Smooth muscle cell (in vitro differentiated cells): ENCODE measurements around the gene RASSF5. TPM values are rescaled to one million over a fixed set of nuclear protein-coding genes. Genes with fewer than 3 reads are reported as not detected.

Experiments
- DNase-seq: peaks from one replicate; lab custom pipeline; 2025; ENCODE audit not compliant: unreplicated experiment; lab: John Stamatoyannopoulos, UW
- H2AFZ ChIP-seq: fragments of 200-600 bp; sonication (generic); 2 replicates; pipeline ENCODE4 v1.6.0; 2016; ENCODE audit warnings: antibody characterized with exemption, low read depth, mild to moderate bottlenecking
- H3F3A ChIP-seq: fragments of 200-600 bp; sonication (generic); 2 replicates; pipeline ENCODE4 v1.6.0; 2017; ENCODE audit warnings: antibody characterized with exemption, low read depth
- H3K27ac ChIP-seq: fragments of 200-600 bp; sonication (generic); 2 replicates; pipeline ENCODE4 v1.5.1; 2016; ENCODE audit warnings: low read depth, mild to moderate bottlenecking
- H3K27me3 ChIP-seq: fragments of 200-600 bp; sonication (generic); 2 replicates; pipeline ENCODE4 v1.6.1; 2016; ENCODE audit warnings: low read depth, mild to moderate bottlenecking
- H3K36me3 ChIP-seq: fragments of 200-600 bp; sonication (generic); 2 replicates; pipeline ENCODE4 v1.5.1; 2016; ENCODE audit warnings: low read depth
- H3K4me1 ChIP-seq: fragments of 200-600 bp; sonication (generic); 2 replicates; pipeline ENCODE4 v1.5.1; 2016; ENCODE audit warnings: low read depth
- H3K4me2 ChIP-seq: fragments of 200-600 bp; sonication (generic); 2 replicates; pipeline ENCODE4 v1.6.0; 2016; ENCODE audit warnings: mild to moderate bottlenecking
- H3K4me3 ChIP-seq: fragments of 200-600 bp; sonication (generic); 2 replicates; pipeline ENCODE4 v1.5.1; 2016; ENCODE audit warnings: mild to moderate bottlenecking
- H3K79me2 ChIP-seq: fragments of 200-600 bp; sonication (generic); 2 replicates; pipeline ENCODE4 v1.6.0; 2016; ENCODE audit warnings: low read depth, mild to moderate bottlenecking
- H3K9ac ChIP-seq: fragments of 200-600 bp; sonication (generic); 2 replicates; pipeline ENCODE4 v1.6.0; 2016; ENCODE audit warnings: low read depth
- H3K9me3 ChIP-seq: fragments of 200-600 bp; sonication (generic); replicated peaks from 2 replicates; pipeline ENCODE4 v1.5.1; 2016; ENCODE audit warnings: low read depth
- H4K20me1 ChIP-seq: fragments of 200-600 bp; sonication (generic); 2 replicates; pipeline ENCODE4 v1.6.0; 2016; ENCODE audit warnings: low read depth
- CTCF ChIP-seq: fragments of 200-600 bp; sonication (generic); IDR thresholded peaks from 2 replicates; pipeline ENCODE4 v1.5.1; 2017; ENCODE audit warnings: borderline replicate concordance, mild to moderate bottlenecking, antibody characterized with exemption; ENCODE audit not compliant: insufficient read depth, poor library complexity, severe bottlenecking
- WGBS: methylation state at CpG from one replicate; pipeline ENCODE4 v1.1.7; 2016; ENCODE audit warnings: low lambda C conversion rate; 5-methylcytosine and 5-hydroxymethylcytosine counted together
- polyA plus RNA-seq: library from polyadenylated mRNA; unstranded; fragments of >200 nt; fragmentation: Nextera tagmentation; extraction: Ambion mirVana; gene quantifications from 2 replicates; pipeline ENCODE4 v1.2.1, GENCODE V29; 2016
- total RNA-seq: library from RNA; depleted of rRNA; stranded (reverse); fragments of >200 nt; gene quantifications from 2 replicates; pipeline ENCODE4 v1.2.3, GENCODE V29; 2014

The RASSF5 gene
- total and polyA plus RNA-seq, 2 experiments from 2014 or later, result 2.6 to 3.3 TPM

- Histone ChIP-seq H3K79me2 (no peaks in the 10 kb centered on the region), H3K9me3 (no peaks in the 10 kb centered on the region), H3K4me3 (no peak overlapping the region), H3K4me1 (peaks cover 19% of the 10 kb centered on the region), H2AFZ (no peak overlapping the region), H3K9ac (no peak overlapping the region), H4K20me1 (no peaks in the 10 kb centered on the region), H3K27ac (no peak overlapping the region), H3K36me3 (no peaks in the 10 kb centered on the region), H3K4me2 (no peak overlapping the region), H3K27me3 (peaks cover 8% of the 10 kb centered on the region), H3F3A (no peaks in the 10 kb centered on the region)
- 21% methylated on average over 4 of the region's 4 CpGs for WGBS
- DNase-seq, result no peak
- peak; percentile 35 for TF ChIP-seq CTCF
Measured at GRCh38 chr1:206631085-206631509, 123.8 kb downstream of the RASSF5 start.

- 56% methylated on average over 9 of the region's 9 CpGs for WGBS
- Histone ChIP-seq H3F3A (no peaks in the 10 kb centered on the region), H3K27me3 (peaks cover 5% of the 10 kb centered on the region), H3K4me3 (no peak overlapping the region), H3K79me2 (no peaks in the 10 kb centered on the region), H3K9me3 (no peaks in the 10 kb centered on the region), H3K4me2 (peak overlapping the region; percentile 91), H3K9ac (peak overlapping the region; percentile 93), H3K27ac (peak overlapping the region; percentile 87), H3K4me1 (peaks cover 30% of the 10 kb centered on the region), H4K20me1 (peaks cover 8% of the 10 kb centered on the region), H3K36me3 (no peaks in the 10 kb centered on the region), H2AFZ (peak overlapping the region; percentile 6)
- TF ChIP-seq CTCF, result no peak
- no peak for DNase-seq
Measured at GRCh38 chr1:206633708-206634121, 126.4 kb downstream of the RASSF5 start.

GRCh38 chr1:206634365-206635079 is 127.2 kb downstream of the RASSF5 start:
- no peaks in the 10 kb centered on the region for H3K27me3 ChIP-seq
- TF ChIP-seq CTCF, result peak; percentile 80
- H3K9me3 ChIP-seq, result no peaks in the 10 kb centered on the region
- H3F3A ChIP-seq, result no peaks in the 10 kb centered on the region
- no peaks in the 10 kb centered on the region for H3K36me3 ChIP-seq
- H4K20me1 ChIP-seq, result peaks cover 8% of the 10 kb centered on the region
- H3K4me1 ChIP-seq, result peaks cover 30% of the 10 kb centered on the region
- peak overlapping the region; percentile 87 for H3K27ac ChIP-seq
- WGBS, result 19% methylated on average over 26 of the region's 26 CpGs
- H3K9ac ChIP-seq, result peak overlapping the region; percentile 93
- peak overlapping the region; percentile 77 for H2AFZ ChIP-seq
- peak overlapping the region; percentile 87 for H3K4me3 ChIP-seq
- peak overlapping the region; percentile 91 for H3K4me2 ChIP-seq
- peak; percentile 79 for DNase-seq
- no peaks in the 10 kb centered on the region for H3K79me2 ChIP-seq
